HG03060 (cell line): ENCODE data around the gene SORBS2.
"Not testable (repeated sequence)": the region's sequence is repeated elsewhere in the genome, so short reads cannot be mapped to it uniquely, and the experiment has no call there.

Experiments
- ATAC-seq: cut with Tn5 transposase; IDR thresholded peaks from one replicate; pipeline ENCODE4 v1.9.1; 2021; ENCODE audit warnings: low read depth, moderate number of reproducible peaks; ENCODE audit not compliant: unreplicated experiment

The SORBS2 gene, protein sequence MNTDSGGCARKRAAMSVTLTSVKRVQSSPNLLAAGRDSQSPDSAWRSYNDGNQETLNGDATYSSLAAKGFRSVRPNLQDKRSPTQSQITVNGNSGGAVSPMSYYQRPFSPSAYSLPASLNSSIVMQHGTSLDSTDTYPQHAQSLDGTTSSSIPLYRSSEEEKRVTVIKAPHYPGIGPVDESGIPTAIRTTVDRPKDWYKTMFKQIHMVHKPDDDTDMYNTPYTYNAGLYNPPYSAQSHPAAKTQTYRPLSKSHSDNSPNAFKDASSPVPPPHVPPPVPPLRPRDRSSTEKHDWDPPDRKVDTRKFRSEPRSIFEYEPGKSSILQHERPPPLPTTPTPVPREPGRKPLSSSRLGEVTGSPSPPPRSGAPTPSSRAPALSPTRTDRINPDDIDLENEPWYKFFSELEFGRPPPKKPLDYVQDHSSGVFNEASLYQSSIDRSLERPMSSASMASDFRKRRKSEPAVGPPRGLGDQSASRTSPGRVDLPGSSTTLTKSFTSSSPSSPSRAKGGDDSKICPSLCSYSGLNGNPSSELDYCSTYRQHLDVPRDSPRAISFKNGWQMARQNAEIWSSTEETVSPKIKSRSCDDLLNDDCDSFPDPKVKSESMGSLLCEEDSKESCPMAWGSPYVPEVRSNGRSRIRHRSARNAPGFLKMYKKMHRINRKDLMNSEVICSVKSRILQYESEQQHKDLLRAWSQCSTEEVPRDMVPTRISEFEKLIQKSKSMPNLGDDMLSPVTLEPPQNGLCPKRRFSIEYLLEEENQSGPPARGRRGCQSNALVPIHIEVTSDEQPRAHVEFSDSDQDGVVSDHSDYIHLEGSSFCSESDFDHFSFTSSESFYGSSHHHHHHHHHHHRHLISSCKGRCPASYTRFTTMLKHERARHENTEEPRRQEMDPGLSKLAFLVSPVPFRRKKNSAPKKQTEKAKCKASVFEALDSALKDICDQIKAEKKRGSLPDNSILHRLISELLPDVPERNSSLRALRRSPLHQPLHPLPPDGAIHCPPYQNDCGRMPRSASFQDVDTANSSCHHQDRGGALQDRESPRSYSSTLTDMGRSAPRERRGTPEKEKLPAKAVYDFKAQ (N-terminal part only)

DNA sequence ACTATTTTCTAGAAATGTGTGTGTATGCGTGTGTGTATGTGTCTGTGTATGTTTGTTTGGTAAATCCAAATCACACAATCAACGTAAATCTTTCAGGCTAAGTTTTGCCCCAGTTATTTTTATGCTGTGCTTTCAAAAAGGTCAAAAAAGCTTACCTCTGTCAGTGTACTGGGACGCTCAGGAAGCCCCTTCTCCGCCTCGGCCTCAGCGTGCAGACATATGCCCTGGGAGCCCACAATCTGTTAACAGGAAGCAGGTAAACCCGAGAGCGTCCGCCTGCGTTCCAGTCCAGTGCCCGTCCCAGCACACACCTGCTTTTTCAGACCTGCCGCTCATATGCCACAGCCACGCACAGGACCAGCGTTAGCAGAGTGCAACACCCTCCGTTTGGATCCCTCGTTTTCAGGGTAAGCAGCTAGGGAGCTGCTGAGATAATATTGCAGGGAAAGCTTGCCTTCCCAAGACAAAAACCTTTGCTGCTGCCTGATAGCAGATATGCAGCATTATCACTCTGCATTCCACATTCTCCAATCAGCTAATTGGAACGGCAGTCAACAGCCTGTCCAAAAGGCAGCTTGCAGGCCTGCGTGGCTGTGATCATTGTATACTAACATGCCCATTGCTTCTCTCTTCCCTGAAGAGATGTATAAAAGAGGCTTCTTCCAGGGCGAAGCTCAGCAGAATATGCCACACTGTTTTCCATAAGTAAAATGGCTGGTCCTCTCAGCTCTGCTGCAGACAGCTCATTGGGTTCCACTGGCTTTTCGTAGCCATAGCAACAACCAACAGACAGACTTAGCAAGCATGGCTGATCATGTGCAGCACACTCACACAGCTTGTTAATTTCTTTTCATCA is at the start of gene SORBS2:
Gene SORBS2 (minus strand): TSS at position 686 of the 856 bp plus-strand sequence. CDS start 121,623 bp downstream, outside the sequence.
- peak; percentile 63 for ATAC-seq

DNA sequence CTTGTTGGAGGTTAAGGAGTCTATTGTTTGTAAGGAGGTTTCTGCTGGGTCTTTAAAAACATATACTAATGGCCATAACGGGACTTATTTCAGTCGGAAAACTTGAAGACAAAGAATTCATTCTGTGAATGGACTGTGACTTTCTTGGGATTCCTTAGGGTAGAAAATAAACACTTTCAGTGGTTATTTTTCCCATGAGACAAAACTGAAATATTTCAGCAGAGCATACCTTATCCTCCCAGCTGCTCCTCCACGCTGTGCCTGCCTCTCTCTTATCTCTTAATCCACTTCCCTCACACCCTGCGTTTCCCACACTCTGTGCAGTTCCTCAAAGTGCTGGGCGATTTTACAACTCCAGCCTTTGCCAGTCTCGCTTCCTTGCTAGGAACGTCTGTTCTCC is 47.1 kb upstream of the SORBS2 start:
- no peak for ATAC-seq

DNA sequence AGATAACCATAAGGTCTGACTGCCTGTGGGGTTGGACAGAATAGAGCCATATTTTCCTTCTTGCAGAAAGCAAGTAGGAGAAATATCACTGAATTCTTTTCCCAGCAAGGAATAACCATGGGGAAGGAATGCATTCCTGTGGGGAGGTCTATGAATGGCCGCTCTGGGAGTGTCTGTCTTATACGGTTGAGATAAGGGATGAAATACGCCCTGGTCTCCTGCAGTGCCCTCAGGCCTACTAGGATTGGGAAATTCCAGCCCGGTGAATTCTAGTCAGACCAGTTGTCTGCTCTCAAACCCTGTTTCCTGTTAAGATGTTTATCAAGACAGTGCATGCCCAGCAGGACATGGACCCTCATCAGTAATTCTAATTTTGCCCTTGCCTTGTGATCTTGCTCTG is 45.6 kb upstream of the SORBS2 start:
- ATAC-seq: not testable (repeated sequence)

DNA sequence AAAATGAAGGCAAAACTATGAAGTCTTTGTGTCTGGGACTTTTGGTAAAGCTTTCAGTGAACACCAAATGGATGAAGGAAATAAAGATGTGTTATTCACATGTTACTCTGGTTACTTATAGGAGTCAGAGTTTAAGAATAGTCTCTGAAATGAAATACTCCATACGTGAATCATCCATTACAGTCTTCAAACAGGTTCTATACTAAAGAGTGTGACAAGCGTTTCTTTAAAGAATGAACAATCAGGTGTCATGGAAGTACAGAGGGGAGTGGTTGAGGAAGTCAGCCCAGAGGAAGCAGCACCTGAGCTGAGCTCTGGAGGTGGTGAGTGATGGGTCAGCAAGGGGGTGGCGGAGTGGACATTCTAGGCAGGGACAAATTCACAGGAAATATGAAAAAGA is 41.8 kb upstream of the SORBS2 start:
- no peak for ATAC-seq

DNA sequence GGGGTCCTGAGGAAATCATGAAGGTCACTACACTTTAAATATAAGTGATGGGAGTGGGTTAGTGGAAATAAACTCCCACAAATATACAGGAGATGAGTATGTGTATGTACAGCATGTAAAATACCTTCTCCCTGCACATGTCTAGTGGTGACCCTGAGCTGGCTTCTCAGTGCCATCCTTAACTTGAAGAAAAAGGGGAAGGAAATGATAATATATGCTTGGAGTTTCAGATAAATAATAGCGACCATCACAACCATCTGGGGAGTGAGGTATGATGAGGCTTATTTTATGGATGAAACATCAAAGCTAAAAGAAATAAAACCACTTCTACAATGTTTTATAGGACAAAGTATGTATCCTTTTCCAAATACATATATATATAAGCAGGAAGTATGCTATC is 41.0 kb upstream of the SORBS2 start:
- no peak for ATAC-seq

DNA sequence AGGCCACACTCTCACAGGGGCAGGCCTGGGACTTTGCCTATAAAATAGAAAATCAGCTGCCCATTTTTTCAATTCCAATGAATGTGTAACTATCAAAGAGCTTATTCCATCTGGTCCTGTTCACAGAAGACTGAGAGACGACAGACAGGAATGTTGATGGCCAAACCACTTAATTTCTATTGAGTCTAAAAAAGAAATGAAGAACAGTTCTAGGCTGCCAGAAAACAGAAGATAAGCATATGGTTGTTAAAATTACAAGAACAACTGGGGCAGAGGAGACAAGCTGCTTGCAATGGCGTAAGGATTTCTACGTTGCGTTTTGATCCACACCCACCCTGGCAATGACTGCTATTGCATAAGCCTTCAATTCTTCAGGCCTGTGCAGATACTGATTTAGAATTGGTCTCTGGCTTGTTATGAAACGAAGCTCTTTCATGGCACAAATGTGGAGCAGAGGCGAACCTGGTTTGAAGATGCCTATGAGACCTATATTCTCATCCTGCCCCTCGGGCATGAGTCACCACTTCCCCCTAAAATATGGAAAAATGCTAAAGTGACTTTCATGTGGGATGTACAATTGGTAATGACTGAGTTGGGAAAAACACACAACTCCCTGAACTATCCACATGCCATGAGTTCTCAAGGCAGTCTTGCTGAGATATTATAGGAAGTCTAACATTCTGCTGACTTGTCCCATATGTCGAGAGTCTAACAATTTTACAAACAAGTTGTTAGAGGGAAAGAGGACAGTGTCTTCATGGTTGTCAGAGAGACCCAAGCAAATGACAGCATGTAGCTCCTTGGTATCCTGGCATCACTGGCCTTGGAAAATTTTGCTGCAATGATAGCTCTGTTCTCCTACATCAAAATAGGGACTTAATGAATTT is 37.9 kb upstream of the SORBS2 start:
- no peak for ATAC-seq

DNA sequence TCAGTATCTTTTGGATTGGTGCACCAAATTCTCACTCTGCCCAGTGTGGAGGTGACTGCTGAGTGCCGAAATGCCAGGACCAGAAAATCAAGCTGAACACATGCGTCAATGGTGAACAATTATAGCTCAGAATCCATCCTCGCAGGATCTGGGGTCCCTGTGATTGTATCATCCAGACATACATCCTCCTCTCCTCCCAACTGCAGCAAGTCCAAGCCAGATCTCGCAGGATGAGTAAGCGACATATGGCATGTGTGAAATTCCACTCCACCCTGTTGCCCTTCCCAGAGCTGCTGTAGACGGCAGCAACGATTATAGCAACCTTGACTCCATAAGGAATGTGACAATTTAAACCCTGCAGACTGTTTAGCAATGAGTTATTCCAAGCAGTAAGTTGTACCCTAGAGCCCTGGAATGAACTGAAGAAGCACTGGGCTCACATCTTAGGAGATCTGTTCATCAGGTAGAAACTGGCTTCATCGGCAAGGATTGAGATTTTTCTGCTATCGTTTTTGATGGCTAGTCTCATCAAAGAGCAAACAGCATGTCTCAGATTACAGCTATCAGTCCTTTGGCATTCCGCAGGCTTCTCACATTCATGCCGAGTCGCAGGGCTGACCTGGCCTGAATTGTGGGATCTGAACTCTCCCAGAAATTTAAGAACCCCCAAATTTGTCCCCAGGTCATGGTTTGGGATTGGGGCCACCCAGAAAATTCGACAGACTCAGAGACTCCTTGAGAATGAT is 35.5 kb upstream of the SORBS2 start:
- no peak for ATAC-seq

DNA sequence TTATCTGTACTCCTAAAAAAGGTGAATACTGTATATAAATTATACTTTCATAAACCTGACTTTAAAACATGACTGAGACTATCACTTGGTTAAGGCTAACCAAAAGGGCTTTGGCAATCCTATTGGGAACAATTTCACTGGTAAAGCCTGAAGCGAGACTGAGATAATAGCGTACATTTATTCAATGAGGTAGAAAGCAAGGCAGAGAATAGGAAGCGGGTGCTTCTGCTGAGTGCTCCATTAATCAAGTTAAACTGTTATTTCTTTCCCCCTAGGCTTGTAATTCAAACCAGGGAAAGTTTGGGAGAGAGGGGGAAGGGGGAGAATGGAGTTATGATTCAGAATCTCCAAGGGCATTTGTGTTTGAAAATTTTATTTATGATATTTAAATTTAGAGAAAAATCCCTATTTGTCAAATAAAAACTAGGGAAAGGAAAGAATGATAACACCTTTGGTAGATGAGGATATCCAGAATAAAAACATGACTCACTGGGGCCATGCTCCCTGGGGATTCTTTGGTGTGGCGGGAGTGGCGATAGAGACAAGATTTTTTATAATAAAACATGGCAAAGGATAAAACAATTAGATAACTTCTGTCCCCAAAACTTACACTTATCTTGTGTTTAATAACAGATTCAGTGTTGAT is 34.6 kb upstream of the SORBS2 start:
- no peak for ATAC-seq

DNA sequence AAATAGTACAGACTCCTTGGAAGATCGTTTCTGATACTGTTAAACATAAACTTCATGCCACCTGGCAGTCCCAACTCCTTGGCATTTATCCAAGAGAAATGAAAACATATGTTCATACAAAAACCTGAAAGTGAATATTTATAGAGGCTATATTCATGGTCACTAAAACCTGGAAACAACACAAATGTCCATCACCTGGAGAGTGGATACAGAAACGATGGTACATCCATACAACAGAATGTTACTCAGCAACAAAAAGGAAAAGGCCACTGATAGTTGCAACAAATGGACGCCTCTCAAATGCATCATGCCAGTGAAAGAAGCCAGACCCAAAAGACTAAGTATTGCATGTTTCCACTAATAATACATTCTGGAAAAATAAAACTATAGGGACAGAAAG is 34.0 kb upstream of the SORBS2 start:
- ATAC-seq: no peak

DNA sequence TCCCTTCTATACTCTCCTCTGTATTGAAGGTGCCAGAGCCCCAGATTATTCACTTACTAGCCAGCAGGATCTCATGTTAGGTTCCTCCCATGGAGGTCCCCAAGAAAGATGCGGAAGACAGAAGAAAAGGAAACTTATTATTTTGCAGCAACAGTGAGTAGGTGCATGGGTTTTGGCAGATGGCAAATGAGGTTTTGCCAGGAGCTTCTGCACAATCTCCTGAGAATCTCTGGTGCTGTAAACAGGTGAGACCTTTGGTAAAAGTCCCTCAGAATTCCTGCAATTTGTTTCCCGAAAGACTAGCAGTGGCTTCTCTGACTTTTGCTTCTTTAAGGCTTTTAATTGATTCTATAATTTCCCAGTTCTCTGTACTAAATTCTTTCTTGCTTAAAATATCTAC is 29.5 kb upstream of the SORBS2 start:
- ATAC-seq: no peak

DNA sequence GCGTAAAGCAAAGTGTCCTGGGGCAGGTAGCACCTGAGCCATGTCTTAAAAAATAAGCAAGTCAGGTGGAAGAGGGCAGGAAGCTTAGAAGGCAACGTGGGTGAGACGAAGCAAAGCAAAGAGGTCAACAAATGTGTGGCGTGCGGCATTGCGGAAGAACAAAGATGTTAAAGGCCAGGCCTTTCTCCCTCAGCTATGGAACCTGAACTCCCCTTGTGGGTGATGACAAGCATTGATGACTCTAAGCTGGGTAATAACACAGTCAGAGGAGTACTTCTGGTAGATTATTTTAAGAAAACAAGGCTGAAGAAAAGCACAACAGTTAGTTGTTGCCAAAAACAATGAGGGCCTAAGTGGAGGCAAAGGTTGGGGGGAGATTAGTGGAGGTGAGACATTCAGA is 29.0 kb upstream of the SORBS2 start:
- ATAC-seq: no peak

DNA sequence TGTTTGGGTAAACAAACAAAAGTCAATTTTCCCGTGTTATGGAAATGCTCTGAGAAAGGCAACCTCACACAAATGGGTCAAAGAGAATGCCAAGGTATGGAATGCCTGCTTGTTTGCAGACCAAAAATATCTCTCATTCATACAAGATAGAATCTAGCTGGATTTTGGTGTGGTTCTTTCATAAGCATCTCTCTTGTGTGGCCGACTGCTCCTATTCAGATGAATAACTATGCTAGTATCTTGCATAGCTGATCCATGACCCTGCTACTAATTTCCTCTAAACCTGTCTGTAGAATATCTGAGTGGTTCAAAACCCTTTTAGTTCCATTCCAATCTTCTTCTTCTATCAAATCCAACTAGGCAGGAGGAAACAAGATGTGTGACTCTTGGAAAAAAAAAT is 28.2 kb upstream of the SORBS2 start:
- no peak for ATAC-seq

DNA sequence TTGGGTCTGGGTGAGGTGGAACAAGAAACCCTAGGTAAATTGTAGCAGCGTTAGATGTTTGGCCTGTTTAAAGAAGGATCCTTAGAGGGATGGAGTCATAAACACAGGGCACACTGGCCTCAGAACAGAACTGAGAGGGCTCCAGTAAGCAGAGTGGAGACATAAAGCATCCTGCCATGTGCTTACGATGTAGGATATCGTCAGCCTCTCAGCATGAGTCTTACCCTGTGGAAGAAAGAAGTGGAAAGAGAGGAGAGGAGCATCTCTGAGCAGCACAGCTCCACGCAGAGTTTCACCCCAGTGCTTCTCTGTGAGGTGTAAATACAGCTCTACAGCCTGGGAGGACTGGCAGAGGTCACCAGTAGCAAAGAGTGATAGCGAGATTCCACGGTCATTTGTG is 27.8 kb upstream of the SORBS2 start:
- ATAC-seq: no peak

DNA sequence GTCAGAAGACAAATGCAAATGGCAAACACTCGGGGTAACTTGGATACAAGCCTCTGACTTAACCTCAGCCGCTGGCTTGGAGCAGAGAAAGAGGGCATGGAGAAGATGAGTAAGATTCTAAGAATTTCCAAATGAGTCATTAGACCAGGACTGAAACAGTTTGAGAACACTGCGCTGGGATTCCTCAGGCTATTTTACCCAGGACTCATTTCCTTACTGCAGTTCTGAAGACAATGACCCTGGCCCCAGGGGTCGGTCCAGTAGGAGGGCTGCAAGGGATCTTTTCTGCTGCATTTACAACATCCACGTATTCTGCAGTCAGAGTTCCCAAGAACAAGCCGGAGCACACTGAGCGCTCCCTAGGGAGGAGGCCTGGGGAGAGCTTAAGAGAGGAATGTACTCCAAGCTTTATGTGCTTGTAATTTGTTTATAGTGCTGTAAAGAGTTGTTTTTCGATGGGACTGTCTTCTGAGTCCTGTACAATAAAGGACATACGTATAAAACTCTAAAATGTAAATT is 27.3 kb upstream of the SORBS2 start:
- ATAC-seq: no peak

DNA sequence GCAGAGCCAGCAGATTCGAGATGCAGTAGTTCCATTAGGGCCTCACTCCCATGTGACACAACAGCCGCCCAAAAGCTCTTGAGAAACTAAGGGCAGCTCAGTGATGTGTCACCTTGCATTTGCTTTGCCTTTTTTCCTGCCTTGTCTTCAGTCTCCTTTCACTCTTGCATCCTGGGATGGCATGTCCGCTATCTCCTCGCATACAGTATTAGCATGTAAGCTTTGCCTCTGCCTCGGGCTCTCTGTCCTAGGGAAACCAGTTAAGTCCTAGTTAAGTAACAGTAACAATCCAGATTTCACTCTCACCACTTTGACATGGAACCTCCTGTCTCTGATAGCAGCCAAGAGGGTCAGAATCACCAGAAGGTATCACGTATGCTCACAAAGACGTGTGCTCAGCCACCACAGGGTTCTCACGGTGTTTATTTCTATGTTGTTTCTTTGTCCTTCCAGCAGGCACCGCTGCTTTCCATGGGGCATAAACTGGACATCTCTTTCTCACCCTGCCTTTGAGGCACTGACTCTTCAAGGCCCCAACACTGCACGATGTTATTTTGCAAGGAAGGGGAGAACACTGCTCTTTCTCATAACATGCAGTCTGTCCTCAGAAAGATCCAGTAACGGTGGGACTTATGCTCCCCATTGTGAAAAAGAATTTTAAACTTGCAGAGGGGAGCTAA is 26.7 kb upstream of the SORBS2 start:
- ATAC-seq: no peak

DNA sequence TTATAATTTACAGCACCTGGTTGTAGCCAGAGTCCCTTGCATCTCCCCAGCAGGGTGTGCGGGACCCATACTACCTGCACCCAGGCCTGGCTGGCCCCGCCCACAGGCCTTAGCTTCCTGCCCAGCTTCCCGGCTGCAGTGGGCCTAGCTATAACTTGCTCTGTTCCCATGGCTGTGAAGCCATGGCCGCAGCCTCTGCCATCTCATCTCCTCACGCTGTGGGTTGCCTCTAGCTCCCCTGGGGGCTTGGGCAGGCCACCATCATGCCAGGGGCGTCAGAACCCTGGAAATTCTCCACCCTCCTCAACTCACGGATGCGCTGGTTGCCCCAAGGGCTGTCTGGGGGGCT is 26.1 kb upstream of the SORBS2 start:
- ATAC-seq: no peak

DNA sequence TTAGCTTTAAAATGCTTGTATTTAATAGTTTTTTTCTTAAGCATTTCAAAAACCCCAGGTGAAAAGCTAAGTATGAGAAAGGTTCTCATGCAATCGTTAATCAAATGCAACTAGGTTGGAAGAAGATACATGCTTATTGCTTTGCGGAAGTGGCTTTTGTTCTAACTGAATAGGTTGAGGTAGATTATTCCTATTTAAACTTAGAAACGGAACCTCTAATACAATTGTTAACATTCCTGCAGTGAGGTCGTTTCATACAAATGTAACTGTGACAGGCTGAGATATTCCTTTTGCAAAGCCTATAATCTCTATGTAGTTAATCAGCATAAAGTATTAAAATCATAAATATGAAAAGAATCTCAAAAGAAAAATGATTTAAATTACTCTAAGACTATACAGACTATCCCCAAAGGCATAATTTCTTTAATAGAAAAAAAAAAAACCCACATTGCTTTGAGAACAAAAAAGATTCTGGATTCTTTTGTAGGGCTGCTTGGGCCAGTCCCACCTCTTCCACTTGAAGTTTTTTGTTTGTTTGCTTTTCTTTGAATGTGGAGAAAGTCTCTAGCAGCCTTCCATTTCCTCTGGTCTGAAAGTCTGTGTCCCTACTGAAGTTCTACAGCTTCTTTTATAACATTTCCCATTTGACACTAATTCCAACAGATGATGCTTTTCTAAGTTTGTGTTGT is 25.6 kb upstream of the SORBS2 start:
- ATAC-seq: no peak
